IMR-90 (cell line): Measurements from ENCODE around the gene CC2D1A. TPM values are rescaled to one million over a fixed set of nuclear protein-coding genes. Genes with fewer than 3 reads are reported as not detected.
A peak's percentile ranks its signal among the peaks of the same experiment; 100 is the strongest.

Experiments used
- ATAC-seq: fragments of 200-7000 bp; cut with Tn5 transposase; 2 replicates; pipeline ENCODE4 v1.9.1; 2020; ENCODE audit warnings: low read depth, mild to moderate bottlenecking, moderate library complexity
- BruUV-seq: library from RNA; stranded (reverse); fragments of 400-500 nt; replicated peaks from 2 replicates; lab custom pipeline; 2021; lab: Mats Ljungman, UMichigan
- CTCF ChIA-PET: fragments of 300-600 bp; formaldehyde crosslinking; extraction: SDS; loops from one replicate; lab custom pipeline; 2021; ENCODE audit warnings: antibody characterized with exemption; lab: Yijun Ruan, JAX
- POLR2A ChIA-PET: fragments of 300-600 bp; sonication (Branson Sonifier 250); formaldehyde crosslinking; loops from one replicate; lab custom pipeline; 2022; ENCODE audit warnings: antibody characterized with exemption; ENCODE audit not compliant: unreplicated experiment; lab: Charles Lee
- DNase-seq: peaks from one replicate; pipeline ENCODE4 v3.0.0; 2013
- H2AFZ ChIP-seq: replicated peaks from 2 replicates; pipeline ENCODE3; 2013; ENCODE audit warnings: low read length, mild to moderate bottlenecking; ENCODE audit not compliant: poor library complexity
- H2AK5ac ChIP-seq: 2 replicates; pipeline ENCODE4 v1.6.1; 2013; ENCODE audit warnings: low read depth, low read length, inconsistent platforms
- H2AK9ac ChIP-seq: replicated peaks from 2 replicates; pipeline ENCODE3; 2013; ENCODE audit warnings: mild to moderate bottlenecking, low read depth, low read length, moderate library complexity; ENCODE audit not compliant: poor library complexity
- H2BK120ac ChIP-seq: 2 replicates; pipeline ENCODE4 v1.6.1; 2013; ENCODE audit warnings: low read depth, low read length, inconsistent platforms
- H2BK15ac ChIP-seq: 3 replicates; pipeline ENCODE4 v1.6.1; 2013; ENCODE audit warnings: low read depth, low read length, inconsistent platforms
- H2BK20ac ChIP-seq: 2 replicates; pipeline ENCODE4 v1.6.1; 2013; ENCODE audit warnings: low read depth, mild to moderate bottlenecking, inconsistent platforms, low read length, moderate library complexity
- H2BK5ac ChIP-seq: 2 replicates; pipeline ENCODE4 v1.6.1; 2013; ENCODE audit warnings: mild to moderate bottlenecking, low read depth, low read length, inconsistent platforms; ENCODE audit not compliant: poor library complexity, severe bottlenecking
- H3K14ac ChIP-seq: replicated peaks from 2 replicates; pipeline ENCODE4 v1.6.1; 2013; ENCODE audit warnings: low read depth, low read length, inconsistent platforms
- H3K18ac ChIP-seq: 2 replicates; pipeline ENCODE4 v1.6.1; 2013; ENCODE audit warnings: low read depth, low read length, control low read depth
- H3K23ac ChIP-seq: 2 replicates; pipeline ENCODE4 v1.6.1; 2013; ENCODE audit warnings: low read depth, low read length, inconsistent platforms
- H3K27ac ChIP-seq: 2 replicates; pipeline ENCODE4 v1.5.1; 2013; ENCODE audit warnings: mild to moderate bottlenecking, control low read depth, low read length; ENCODE audit not compliant: insufficient read depth
- H3K27me3 ChIP-seq: 2 replicates; pipeline ENCODE4 v1.6.1; 2013; ENCODE audit warnings: low read length; ENCODE audit not compliant: control insufficient read depth, insufficient read depth
- H3K36me3 ChIP-seq: 2 replicates; pipeline ENCODE4 v1.6.1; 2013; ENCODE audit warnings: low read length, mixed read lengths; ENCODE audit not compliant: control insufficient read depth, insufficient read depth
- H3K4ac ChIP-seq: 2 replicates; pipeline ENCODE4 v1.6.1; 2013; ENCODE audit warnings: low read depth, low read length, inconsistent platforms
- H3K4me1 ChIP-seq: 2 replicates; pipeline ENCODE4 v1.6.1; 2013; ENCODE audit warnings: low read length, mixed read lengths; ENCODE audit not compliant: control insufficient read depth, insufficient read depth
- H3K4me2 ChIP-seq: 2 replicates; pipeline ENCODE4 v1.6.1; 2013; ENCODE audit warnings: low read depth, mild to moderate bottlenecking, control low read depth, low read length, moderate library complexity
- H3K4me3 ChIP-seq: 2 replicates; pipeline ENCODE4 v1.5.1; 2013; ENCODE audit warnings: low read depth, mild to moderate bottlenecking, control low read depth, low read length, moderate library complexity; ENCODE audit not compliant: insufficient read depth
- H3K56ac ChIP-seq: 2 replicates; pipeline ENCODE4 v1.6.1; 2013; ENCODE audit warnings: low read length, inconsistent platforms; ENCODE audit not compliant: insufficient read depth; ENCODE audit errors: extremely low read depth
- H3K79me1 ChIP-seq, 2 experiments: 2 replicates each; pipeline ENCODE4 v1.6.1; 2013; ENCODE audit warnings: low read length in 2 of 2, inconsistent platforms in 1 of 2, low read depth in 1 of 2
- H3K9ac ChIP-seq: 2 replicates; pipeline ENCODE4 v1.6.1; 2013; ENCODE audit warnings: low read depth, low read length, control low read depth
- H3K9me1 ChIP-seq: 2 replicates; pipeline ENCODE4 v1.6.1; 2013; ENCODE audit warnings: low read length, inconsistent platforms; ENCODE audit not compliant: insufficient read depth
- H3K9me3 ChIP-seq: 2 replicates; pipeline ENCODE4 v1.6.1; 2013; ENCODE audit warnings: low read length; ENCODE audit not compliant: control insufficient read depth, insufficient read depth
- H4K20me1 ChIP-seq: 2 replicates; pipeline ENCODE4 v1.6.1; 2013; ENCODE audit warnings: low read length, inconsistent platforms; ENCODE audit not compliant: insufficient read depth
- H4K5ac ChIP-seq: 2 replicates; pipeline ENCODE4 v1.6.1; 2013; ENCODE audit warnings: mild to moderate bottlenecking, low read depth, low read length, control low read depth
- H4K8ac ChIP-seq, 2 experiments: 2 replicates each; pipeline ENCODE4 v1.6.1; 2013; ENCODE audit warnings: low read depth in 2 of 2, low read length in 2 of 2, control low read depth in 1 of 2, inconsistent platforms in 1 of 2
- H4K91ac ChIP-seq: 2 replicates; pipeline ENCODE4 v1.6.1; 2013; ENCODE audit warnings: low read depth, low read length, inconsistent platforms; ENCODE audit not compliant: insufficient read depth
- BHLHE40 ChIP-seq: fragments of 150-350 bp; IDR thresholded peaks from 2 replicates; pipeline ENCODE4 v1.6.1; 2016; ENCODE audit warnings: mild to moderate bottlenecking, low read depth, low read length
- CEBPB ChIP-seq: IDR thresholded peaks from 2 replicates; pipeline ENCODE4 v1.6.1; 2012; ENCODE audit warnings: low read depth, low read length, improper control_type of control experiment
- CHD1 ChIP-seq: IDR thresholded peaks from 2 replicates; pipeline ENCODE4 v1.6.1; 2012; ENCODE audit warnings: low read depth, low read length, improper control_type of control experiment
- FOS ChIP-seq: fragments of 150-350 bp; IDR thresholded peaks from 2 replicates; pipeline ENCODE4 v1.6.1; 2016; ENCODE audit warnings: low read depth, low read length
- MAFK ChIP-seq: IDR thresholded peaks from 2 replicates; pipeline ENCODE4 v1.6.1; 2012; ENCODE audit warnings: low read depth, low read length, improper control_type of control experiment
- MAZ ChIP-seq: IDR thresholded peaks from 2 replicates; pipeline ENCODE4 v1.6.1; 2012; ENCODE audit warnings: low read depth, mild to moderate bottlenecking, low read length, improper control_type of control experiment, moderate library complexity, borderline replicate concordance
- MXI1 ChIP-seq: IDR thresholded peaks from 2 replicates; pipeline ENCODE4 v1.6.1; 2012; ENCODE audit warnings: low read depth, mild to moderate bottlenecking, low read length, moderate library complexity, borderline replicate concordance
- NFE2L2 ChIP-seq: fragments of 150-350 bp; IDR thresholded peaks from 2 replicates; pipeline ENCODE4 v1.6.1; 2016; ENCODE audit warnings: low read depth, mild to moderate bottlenecking, low read length
- POLR2A ChIP-seq: IDR thresholded peaks from 2 replicates; pipeline ENCODE4 v1.6.1; 2012; ENCODE audit warnings: mild to moderate bottlenecking, low read depth, low read length
- RAD21 ChIP-seq: IDR thresholded peaks from 2 replicates; pipeline ENCODE4 v1.6.1; 2012; ENCODE audit warnings: low read length, improper control_type of control experiment
- RCOR1 ChIP-seq: IDR thresholded peaks from 2 replicates; pipeline ENCODE4 v1.6.1; 2012; ENCODE audit warnings: mild to moderate bottlenecking, low read length, improper control_type of control experiment; ENCODE audit not compliant: insufficient replicate concordance
- RFX5 ChIP-seq: IDR thresholded peaks from 2 replicates; pipeline ENCODE4 v1.8.0; 2012; ENCODE audit warnings: low read depth, mild to moderate bottlenecking, low read length, moderate library complexity
- SMC3 ChIP-seq: fragments of 150-350 bp; IDR thresholded peaks from 2 replicates; pipeline ENCODE4 v1.6.1; 2016; ENCODE audit warnings: low read depth, mild to moderate bottlenecking, antibody characterized with exemption, low read length, moderate library complexity
- USF2 ChIP-seq: fragments of 150-350 bp; IDR thresholded peaks from 2 replicates; pipeline ENCODE4 v1.6.1; 2017; ENCODE audit warnings: mild to moderate bottlenecking, antibody characterized with exemption, low read length, low read depth
- WGBS, 2 experiments: methylation state at CpG; one replicate each; pipeline versions ENCODE4 v1.1.5 to v1.1.7; 2013; ENCODE audit warnings: missing lambda C conversion rate in 2 of 2; ENCODE audit not compliant: insufficient read length in 1 of 2; ENCODE audit errors: extremely low coverage in 2 of 2; 5-methylcytosine and 5-hydroxymethylcytosine counted together
- dilution Hi-C: fragments of 300-500 bp; cut with HindIII; formaldehyde crosslinking; loops from one replicate; pipeline ENCODE4 v1.14.3; 2018; ENCODE audit warnings: low sequenced_read_pairs; ENCODE audit not compliant: unreplicated experiment
- in situ Hi-C: fragments of 300-500 bp; cut with MboI; formaldehyde crosslinking; loops from 3 replicates; pipeline ENCODE4 v1.14.3; 2019; ENCODE audit warnings: low sequenced_read_pairs, inconsistent platforms, mixed read lengths
- intact Hi-C: fragments of 100-400 bp; cut with micrococcal nuclease; formaldehyde crosslinking; loops from 2 replicates; pipeline ENCODE4 v1.10.0; 2022
- polyA plus RNA-seq, 3 experiments: library from polyadenylated mRNA; depleted of rRNA; stranded (reverse); fragments of >200 nt; gene quantifications; 2 replicates each; pipeline ENCODE4 v1.2.3, GENCODE V29; 2012; ENCODE audit warnings: low replicate concordance in 1 of 3
- total RNA-seq: library from RNA; depleted of rRNA; stranded (reverse); fragments of >200 nt; gene quantifications from 2 replicates; pipeline ENCODE4 v1.2.3, GENCODE V29; 2012
- TF ChIP-seq, protein P1 (sequence below): fragments of 150-350 bp; IDR thresholded peaks from 2 replicates; pipeline ENCODE4 v1.6.1; 2016; ENCODE audit warnings: low read depth, mild to moderate bottlenecking, low read length, moderate library complexity, borderline replicate concordance
- TF ChIP-seq, protein P2 (sequence below): conservative IDR thresholded peaks from 2 replicates; pipeline ENCODE4 v1.5.1; 2012; ENCODE audit warnings: mild to moderate bottlenecking, low read depth, low read length, improper control_type of control experiment

Gene CC2D1A
- total and polyA plus RNA-seq, 2 of the 4 experiments (the other 2 are of a cell fraction), result 4.1 to 14.7 TPM

DNA sequence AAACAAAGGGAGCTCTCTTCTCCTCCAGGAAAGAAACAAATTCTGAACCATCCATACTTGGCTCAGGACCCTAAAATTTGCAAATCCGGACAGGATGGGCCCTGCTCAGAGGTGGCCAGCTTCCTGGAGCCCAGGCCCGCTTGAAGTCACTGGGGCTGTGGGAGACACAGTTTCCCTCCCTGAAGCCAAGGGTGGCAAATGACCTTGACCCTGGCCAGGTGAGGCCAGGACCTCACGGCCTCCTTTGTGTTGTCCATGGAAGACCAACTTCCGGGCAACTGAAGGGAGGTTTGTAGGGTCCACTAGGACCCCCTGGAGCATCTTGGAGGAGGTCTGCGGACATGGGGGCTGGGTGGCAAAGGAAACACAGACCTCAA is 23.6 kb upstream of the CC2D1A start:
- H2BK5ac ChIP-seq, result no peak overlapping the region
- no peak overlapping the region for H3K14ac ChIP-seq
- H4K91ac ChIP-seq, result no peak overlapping the region
- no peaks in the 10 kb centered on the region for H3K36me3 ChIP-seq
- no peaks in the 10 kb centered on the region for H4K20me1 ChIP-seq
- H2BK15ac ChIP-seq, result no peak overlapping the region
- no peak overlapping the region for H4K8ac ChIP-seq
- H3K79me1 ChIP-seq, result no peaks in the 10 kb centered on the region
- no TSS peak for BruUV-seq
- intact Hi-C loops (loop anchor here (5.0 to 10.0 kb wide), 2 partner anchors 320 to 602 kb away; no protein-coding TSS in a partner anchor), in situ Hi-C loops (loop anchor here (5.0 to 25.0 kb wide), 3 partner anchors 190 to 592 kb away; partner anchors contain the start of genes MISP3 and PTGER1), dilution Hi-C loops (no loop called here)
- no peak overlapping the region for H2BK20ac ChIP-seq
- no peak overlapping the region for H3K4ac ChIP-seq
- H2AFZ ChIP-seq, result peak overlapping the region; percentile 32
- no peak overlapping the region for H2AK5ac ChIP-seq
- 100% methylated on average over 1 of the region's 5 CpGs; no CpG with 5 or more reads in 1 of the 2 experiments for WGBS, 2 experiments
- H3K56ac ChIP-seq, result no peak overlapping the region
- no peak overlapping the region for H3K23ac ChIP-seq
- no peak overlapping the region for H4K5ac ChIP-seq
- no peak for TF ChIP-seq CEBPB
- no peak for TF ChIP-seq MAZ
- TF ChIP-seq, protein P1, sequence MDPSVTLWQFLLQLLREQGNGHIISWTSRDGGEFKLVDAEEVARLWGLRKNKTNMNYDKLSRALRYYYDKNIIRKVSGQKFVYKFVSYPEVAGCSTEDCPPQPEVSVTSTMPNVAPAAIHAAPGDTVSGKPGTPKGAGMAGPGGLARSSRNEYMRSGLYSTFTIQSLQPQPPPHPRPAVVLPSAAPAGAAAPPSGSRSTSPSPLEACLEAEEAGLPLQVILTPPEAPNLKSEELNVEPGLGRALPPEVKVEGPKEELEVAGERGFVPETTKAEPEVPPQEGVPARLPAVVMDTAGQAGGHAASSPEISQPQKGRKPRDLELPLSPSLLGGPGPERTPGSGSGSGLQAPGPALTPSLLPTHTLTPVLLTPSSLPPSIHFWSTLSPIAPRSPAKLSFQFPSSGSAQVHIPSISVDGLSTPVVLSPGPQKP, result no peak
- TF ChIP-seq BHLHE40, result no peak
- TF ChIP-seq RAD21, result no peak
- TF ChIP-seq POLR2A, result no peak
- TF ChIP-seq MXI1, result no peak
- TF ChIP-seq NFE2L2, result no peak
- TF ChIP-seq FOS, result no peak
- no peak for TF ChIP-seq RCOR1
- TF ChIP-seq RFX5, result no peak
- no peak for TF ChIP-seq CHD1
- no peak for TF ChIP-seq SMC3
- no peak for TF ChIP-seq USF2
- TF ChIP-seq MAFK, result no peak
- TF ChIP-seq, protein P2, sequence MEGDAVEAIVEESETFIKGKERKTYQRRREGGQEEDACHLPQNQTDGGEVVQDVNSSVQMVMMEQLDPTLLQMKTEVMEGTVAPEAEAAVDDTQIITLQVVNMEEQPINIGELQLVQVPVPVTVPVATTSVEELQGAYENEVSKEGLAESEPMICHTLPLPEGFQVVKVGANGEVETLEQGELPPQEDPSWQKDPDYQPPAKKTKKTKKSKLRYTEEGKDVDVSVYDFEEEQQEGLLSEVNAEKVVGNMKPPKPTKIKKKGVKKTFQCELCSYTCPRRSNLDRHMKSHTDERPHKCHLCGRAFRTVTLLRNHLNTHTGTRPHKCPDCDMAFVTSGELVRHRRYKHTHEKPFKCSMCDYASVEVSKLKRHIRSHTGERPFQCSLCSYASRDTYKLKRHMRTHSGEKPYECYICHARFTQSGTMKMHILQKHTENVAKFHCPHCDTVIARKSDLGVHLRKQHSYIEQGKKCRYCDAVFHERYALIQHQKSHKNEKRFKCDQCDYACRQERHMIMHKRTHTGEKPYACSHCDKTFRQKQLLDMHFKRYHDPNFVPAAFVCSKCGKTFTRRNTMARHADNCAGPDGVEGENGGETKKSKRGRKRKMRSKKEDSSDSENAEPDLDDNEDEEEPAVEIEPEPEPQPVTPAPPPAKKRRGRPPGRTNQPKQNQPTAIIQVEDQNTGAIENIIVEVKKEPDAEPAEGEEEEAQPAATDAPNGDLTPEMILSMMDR, result no peak
- peaks cover 19% of the 10 kb centered on the region for H3K4me1 ChIP-seq
- no peak overlapping the region for H3K27ac ChIP-seq
- H2BK120ac ChIP-seq, result no peak overlapping the region
- ATAC-seq (no peak), DNase-seq (no peak)
- H3K9me3 ChIP-seq, result no peaks in the 10 kb centered on the region
- peaks cover 2% of the 10 kb centered on the region; the same call in 1 of the 2 replicates for H3K27me3 ChIP-seq
- peaks cover 9% of the 10 kb centered on the region; the same call in 1 of the 2 replicates for H3K9me1 ChIP-seq
- no peak overlapping the region for H3K18ac ChIP-seq
- no peak overlapping the region for H2AK9ac ChIP-seq
- H3K4me3 ChIP-seq, result no peak overlapping the region
- no peak overlapping the region for H3K9ac ChIP-seq
- ChIA-PET POLR2A (no interaction called here), CTCF (interaction anchor here (1.5 kb wide), 1 partner anchor 177 kb away, joined by 3 read pairs; no protein-coding TSS in a partner anchor)
- H3K4me2 ChIP-seq, result no peak overlapping the region
